ENCODE measurements around the gene CDX1. TPM values are rescaled to one million over a fixed set of nuclear protein-coding genes. Genes with fewer than 3 reads are reported as not detected.

Gene CDX1
- total RNA-seq, 1 donor from 2014 or later, result not detected

- no peaks in the 10 kb centered on the region for H3K36me3 Mint-ChIP-seq (ENCODE audit: unreplicated experiment)
- H3K4me3 Mint-ChIP-seq (ENCODE audit: unreplicated experiment), result no peak overlapping the region
- H3K27me3 Mint-ChIP-seq (ENCODE audit: unreplicated experiment), result peaks cover 15% of the 10 kb centered on the region
- H3K27ac Mint-ChIP-seq (ENCODE audit: unreplicated experiment), result no peak overlapping the region
- H3K9me3 Mint-ChIP-seq (ENCODE audit: unreplicated experiment), result peaks cover 6% of the 10 kb centered on the region
- DNase-seq, result no peak
- TF ChIP-seq CTCF (IDR thresholded peaks at IDR 0.05; ENCODE audit: partially characterized antibody, unreplicated experiment), result no peak
- H3K4me1 Mint-ChIP-seq (ENCODE audit: low read depth, unreplicated experiment), result peaks cover 8% of the 10 kb centered on the region
Measured at GRCh38 chr5:150134198-150134588, 32.4 kb upstream of the CDX1 start.

- Mint-ChIP-seq H3K27me3 (ENCODE audit: unreplicated experiment) (peaks cover 15% of the 10 kb centered on the region), H3K36me3 (ENCODE audit: unreplicated experiment) (no peaks in the 10 kb centered on the region)
Measured at GRCh38 chr5:150135557-150136304, 30.8 kb upstream of the CDX1 start.

GRCh38 chr5:150136305-150137167, 30.0 kb upstream of the CDX1 start:
- no peak for DNase-seq
- TF ChIP-seq CTCF (IDR thresholded peaks at IDR 0.05; ENCODE audit: partially characterized antibody, unreplicated experiment), result no peak
- Mint-ChIP-seq H3K4me1 (ENCODE audit: low read depth, unreplicated experiment) (peaks cover 19% of the 10 kb centered on the region), H3K9me3 (ENCODE audit: unreplicated experiment) (peaks cover 5% of the 10 kb centered on the region), H3K36me3 (ENCODE audit: unreplicated experiment) (no peaks in the 10 kb centered on the region), H3K27me3 (ENCODE audit: unreplicated experiment) (peaks cover 15% of the 10 kb centered on the region), H3K27ac (ENCODE audit: unreplicated experiment) (no peak overlapping the region), H3K4me3 (ENCODE audit: unreplicated experiment) (no peak overlapping the region)

More at GRCh38 chr5:150135557-150136304, 30.8 kb upstream of the CDX1 start:
- no peak for DNase-seq
- H3K4me1 Mint-ChIP-seq (ENCODE audit: low read depth, unreplicated experiment), result peaks cover 11% of the 10 kb centered on the region
- no peak for TF ChIP-seq CTCF (IDR thresholded peaks at IDR 0.05; ENCODE audit: partially characterized antibody, unreplicated experiment)
- peaks cover 8% of the 10 kb centered on the region for H3K9me3 Mint-ChIP-seq (ENCODE audit: unreplicated experiment)
- no peak overlapping the region for H3K27ac Mint-ChIP-seq (ENCODE audit: unreplicated experiment)
- no peak overlapping the region for H3K4me3 Mint-ChIP-seq (ENCODE audit: unreplicated experiment)

GRCh38 chr5:150137168-150137957, 29.2 kb upstream of the CDX1 start:
- Mint-ChIP-seq H3K27me3 (ENCODE audit: unreplicated experiment) (peaks cover 15% of the 10 kb centered on the region), H3K9me3 (ENCODE audit: unreplicated experiment) (peaks cover 5% of the 10 kb centered on the region), H3K27ac (ENCODE audit: unreplicated experiment) (no peak overlapping the region), H3K36me3 (ENCODE audit: unreplicated experiment) (no peaks in the 10 kb centered on the region), H3K4me3 (ENCODE audit: unreplicated experiment) (no peak overlapping the region), H3K4me1 (ENCODE audit: low read depth, unreplicated experiment) (peaks cover 21% of the 10 kb centered on the region)
- no peak for DNase-seq
- no peak for TF ChIP-seq CTCF (IDR thresholded peaks at IDR 0.05; ENCODE audit: partially characterized antibody, unreplicated experiment)

Data from glutamatergic neuron (in vitro differentiated cells).